Measurements from ENCODE around the gene IGSF3. TPM values are rescaled to one million over a fixed set of nuclear protein-coding genes. Genes with fewer than 3 reads are reported as not detected.

IGSF3 gene
- total RNA-seq, 1 experiment from 2014 or later = 32.4 TPM

DNA sequence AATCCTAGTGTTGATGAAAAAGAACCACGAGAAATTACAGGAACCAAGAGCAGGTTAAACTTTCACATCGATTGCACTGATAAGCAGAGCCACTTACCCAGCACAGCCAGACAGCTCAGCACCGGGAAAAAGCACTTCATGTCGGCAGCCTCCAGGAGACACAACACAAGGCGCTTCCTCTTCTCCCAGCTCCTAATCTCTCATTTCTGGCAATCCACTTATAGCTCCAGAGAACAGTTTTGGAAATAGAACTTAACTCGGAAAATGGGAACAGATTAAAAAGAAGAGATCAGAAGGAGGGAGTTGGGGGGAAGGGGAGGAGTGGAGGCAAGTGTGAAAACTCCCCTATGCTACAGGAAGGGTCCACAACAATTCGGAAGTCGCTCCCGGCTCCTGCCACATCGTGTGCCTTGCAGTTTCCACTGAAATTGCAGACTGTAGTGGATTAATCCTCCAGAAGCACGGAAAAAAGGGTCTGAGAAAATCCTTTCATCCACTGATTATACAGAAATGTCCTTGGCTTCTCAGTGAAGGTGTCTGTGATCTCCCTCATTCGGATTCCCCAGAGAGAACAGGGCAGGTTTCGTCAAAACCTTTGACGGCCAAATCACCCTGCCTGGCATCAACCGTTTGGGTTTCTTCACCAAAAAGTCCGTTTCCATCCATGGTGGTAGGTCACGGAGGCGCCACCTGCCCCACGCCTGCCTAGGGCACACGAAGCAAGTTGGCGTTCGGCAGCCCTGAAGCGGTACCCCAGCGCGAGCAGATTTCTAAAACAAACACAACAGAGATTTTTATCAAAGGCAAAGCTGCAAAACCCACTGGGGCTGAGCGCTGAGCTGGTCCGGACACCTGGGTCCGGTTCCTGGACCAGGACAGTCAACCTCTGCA is 1.1 kb downstream of the IGSF3 start (continued):
- TF ChIP-seq, protein P1, sequence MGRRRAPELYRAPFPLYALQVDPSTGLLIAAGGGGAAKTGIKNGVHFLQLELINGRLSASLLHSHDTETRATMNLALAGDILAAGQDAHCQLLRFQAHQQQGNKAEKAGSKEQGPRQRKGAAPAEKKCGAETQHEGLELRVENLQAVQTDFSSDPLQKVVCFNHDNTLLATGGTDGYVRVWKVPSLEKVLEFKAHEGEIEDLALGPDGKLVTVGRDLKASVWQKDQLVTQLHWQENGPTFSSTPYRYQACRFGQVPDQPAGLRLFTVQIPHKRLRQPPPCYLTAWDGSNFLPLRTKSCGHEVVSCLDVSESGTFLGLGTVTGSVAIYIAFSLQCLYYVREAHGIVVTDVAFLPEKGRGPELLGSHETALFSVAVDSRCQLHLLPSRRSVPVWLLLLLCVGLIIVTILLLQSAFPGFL (CRISPR knock-in tag; IDR thresholded peaks at IDR 0.05; ENCODE audit: borderline replicate concordance) = no peak
- TF ChIP-seq, protein P2, sequence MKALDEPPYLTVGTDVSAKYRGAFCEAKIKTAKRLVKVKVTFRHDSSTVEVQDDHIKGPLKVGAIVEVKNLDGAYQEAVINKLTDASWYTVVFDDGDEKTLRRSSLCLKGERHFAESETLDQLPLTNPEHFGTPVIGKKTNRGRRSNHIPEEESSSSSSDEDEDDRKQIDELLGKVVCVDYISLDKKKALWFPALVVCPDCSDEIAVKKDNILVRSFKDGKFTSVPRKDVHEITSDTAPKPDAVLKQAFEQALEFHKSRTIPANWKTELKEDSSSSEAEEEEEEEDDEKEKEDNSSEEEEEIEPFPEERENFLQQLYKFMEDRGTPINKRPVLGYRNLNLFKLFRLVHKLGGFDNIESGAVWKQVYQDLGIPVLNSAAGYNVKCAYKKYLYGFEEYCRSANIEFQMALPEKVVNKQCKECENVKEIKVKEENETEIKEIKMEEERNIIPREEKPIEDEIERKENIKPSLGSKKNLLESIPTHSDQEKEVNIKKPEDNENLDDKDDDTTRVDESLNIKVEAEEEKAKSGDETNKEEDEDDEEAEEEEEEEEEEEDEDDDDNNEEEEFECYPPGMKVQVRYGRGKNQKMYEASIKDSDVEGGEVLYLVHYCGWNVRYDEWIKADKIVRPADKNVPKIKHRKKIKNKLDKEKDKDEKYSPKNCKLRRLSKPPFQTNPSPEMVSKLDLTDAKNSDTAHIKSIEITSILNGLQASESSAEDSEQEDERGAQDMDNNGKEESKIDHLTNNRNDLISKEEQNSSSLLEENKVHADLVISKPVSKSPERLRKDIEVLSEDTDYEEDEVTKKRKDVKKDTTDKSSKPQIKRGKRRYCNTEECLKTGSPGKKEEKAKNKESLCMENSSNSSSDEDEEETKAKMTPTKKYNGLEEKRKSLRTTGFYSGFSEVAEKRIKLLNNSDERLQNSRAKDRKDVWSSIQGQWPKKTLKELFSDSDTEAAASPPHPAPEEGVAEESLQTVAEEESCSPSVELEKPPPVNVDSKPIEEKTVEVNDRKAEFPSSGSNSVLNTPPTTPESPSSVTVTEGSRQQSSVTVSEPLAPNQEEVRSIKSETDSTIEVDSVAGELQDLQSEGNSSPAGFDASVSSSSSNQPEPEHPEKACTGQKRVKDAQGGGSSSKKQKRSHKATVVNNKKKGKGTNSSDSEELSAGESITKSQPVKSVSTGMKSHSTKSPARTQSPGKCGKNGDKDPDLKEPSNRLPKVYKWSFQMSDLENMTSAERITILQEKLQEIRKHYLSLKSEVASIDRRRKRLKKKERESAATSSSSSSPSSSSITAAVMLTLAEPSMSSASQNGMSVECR (CRISPR knock-in tag; IDR thresholded peaks at IDR 0.05; ENCODE audit: borderline replicate concordance) = no peak
- no peak for TF ChIP-seq ESRRA (CRISPR knock-in tag; IDR thresholded peaks at IDR 0.05; ENCODE audit: borderline replicate concordance)
- TF ChIP-seq, protein P3, sequence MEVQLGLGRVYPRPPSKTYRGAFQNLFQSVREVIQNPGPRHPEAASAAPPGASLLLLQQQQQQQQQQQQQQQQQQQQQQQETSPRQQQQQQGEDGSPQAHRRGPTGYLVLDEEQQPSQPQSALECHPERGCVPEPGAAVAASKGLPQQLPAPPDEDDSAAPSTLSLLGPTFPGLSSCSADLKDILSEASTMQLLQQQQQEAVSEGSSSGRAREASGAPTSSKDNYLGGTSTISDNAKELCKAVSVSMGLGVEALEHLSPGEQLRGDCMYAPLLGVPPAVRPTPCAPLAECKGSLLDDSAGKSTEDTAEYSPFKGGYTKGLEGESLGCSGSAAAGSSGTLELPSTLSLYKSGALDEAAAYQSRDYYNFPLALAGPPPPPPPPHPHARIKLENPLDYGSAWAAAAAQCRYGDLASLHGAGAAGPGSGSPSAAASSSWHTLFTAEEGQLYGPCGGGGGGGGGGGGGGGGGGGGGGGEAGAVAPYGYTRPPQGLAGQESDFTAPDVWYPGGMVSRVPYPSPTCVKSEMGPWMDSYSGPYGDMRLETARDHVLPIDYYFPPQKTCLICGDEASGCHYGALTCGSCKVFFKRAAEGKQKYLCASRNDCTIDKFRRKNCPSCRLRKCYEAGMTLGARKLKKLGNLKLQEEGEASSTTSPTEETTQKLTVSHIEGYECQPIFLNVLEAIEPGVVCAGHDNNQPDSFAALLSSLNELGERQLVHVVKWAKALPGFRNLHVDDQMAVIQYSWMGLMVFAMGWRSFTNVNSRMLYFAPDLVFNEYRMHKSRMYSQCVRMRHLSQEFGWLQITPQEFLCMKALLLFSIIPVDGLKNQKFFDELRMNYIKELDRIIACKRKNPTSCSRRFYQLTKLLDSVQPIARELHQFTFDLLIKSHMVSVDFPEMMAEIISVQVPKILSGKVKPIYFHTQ (CRISPR knock-in tag; IDR thresholded peaks at IDR 0.05) = no peak
- TF ChIP-seq ZNF396 (CRISPR knock-in tag; IDR thresholded peaks at IDR 0.05; ENCODE audit: borderline replicate concordance) = no peak
- no peak for TF ChIP-seq NFYB (CRISPR knock-in tag; conservative IDR thresholded peaks at IDR 0.05; ENCODE audit: low read depth)

DNA sequence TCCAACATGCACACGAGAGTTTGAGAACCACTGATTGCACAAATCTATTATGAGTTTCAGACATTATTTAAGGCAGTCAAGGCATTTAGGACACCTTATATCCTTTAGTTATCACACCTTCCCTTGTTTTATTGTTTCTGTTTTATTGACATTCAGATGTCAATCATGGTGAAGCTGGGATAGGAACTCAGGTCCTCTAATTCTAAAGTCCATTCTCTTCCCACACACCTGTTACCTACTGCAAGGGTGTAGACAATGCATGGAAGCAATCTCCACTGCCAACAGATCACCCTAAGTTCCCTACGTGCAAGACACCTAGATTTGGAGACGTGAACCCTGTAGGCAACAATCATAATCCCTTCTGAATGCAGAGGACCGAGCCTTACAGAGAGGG is 2.6 kb downstream of the IGSF3 start:
- H3K27ac Mint-ChIP-seq = no peak overlapping the region
- TF ChIP-seq ELF4 (CRISPR knock-in tag; IDR thresholded peaks at IDR 0.05; ENCODE audit: low read depth) (no peak), JUN (CRISPR knock-in tag; IDR thresholded peaks at IDR 0.05) (no peak), SP1 (CRISPR knock-in tag; conservative IDR thresholded peaks at IDR 0.05) (no peak)
- TF ChIP-seq, protein P4, sequence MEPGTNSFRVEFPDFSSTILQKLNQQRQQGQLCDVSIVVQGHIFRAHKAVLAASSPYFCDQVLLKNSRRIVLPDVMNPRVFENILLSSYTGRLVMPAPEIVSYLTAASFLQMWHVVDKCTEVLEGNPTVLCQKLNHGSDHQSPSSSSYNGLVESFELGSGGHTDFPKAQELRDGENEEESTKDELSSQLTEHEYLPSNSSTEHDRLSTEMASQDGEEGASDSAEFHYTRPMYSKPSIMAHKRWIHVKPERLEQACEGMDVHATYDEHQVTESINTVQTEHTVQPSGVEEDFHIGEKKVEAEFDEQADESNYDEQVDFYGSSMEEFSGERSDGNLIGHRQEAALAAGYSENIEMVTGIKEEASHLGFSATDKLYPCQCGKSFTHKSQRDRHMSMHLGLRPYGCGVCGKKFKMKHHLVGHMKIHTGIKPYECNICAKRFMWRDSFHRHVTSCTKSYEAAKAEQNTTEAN (CRISPR knock-in tag; IDR thresholded peaks at IDR 0.05) = no peak
- TF ChIP-seq, protein P5, sequence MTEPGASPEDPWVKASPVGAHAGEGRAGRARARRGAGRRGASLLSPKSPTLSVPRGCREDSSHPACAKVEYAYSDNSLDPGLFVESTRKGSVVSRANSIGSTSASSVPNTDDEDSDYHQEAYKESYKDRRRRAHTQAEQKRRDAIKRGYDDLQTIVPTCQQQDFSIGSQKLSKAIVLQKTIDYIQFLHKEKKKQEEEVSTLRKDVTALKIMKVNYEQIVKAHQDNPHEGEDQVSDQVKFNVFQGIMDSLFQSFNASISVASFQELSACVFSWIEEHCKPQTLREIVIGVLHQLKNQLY (CRISPR knock-in tag; IDR thresholded peaks at IDR 0.05) = no peak
- TF ChIP-seq, protein P6, sequence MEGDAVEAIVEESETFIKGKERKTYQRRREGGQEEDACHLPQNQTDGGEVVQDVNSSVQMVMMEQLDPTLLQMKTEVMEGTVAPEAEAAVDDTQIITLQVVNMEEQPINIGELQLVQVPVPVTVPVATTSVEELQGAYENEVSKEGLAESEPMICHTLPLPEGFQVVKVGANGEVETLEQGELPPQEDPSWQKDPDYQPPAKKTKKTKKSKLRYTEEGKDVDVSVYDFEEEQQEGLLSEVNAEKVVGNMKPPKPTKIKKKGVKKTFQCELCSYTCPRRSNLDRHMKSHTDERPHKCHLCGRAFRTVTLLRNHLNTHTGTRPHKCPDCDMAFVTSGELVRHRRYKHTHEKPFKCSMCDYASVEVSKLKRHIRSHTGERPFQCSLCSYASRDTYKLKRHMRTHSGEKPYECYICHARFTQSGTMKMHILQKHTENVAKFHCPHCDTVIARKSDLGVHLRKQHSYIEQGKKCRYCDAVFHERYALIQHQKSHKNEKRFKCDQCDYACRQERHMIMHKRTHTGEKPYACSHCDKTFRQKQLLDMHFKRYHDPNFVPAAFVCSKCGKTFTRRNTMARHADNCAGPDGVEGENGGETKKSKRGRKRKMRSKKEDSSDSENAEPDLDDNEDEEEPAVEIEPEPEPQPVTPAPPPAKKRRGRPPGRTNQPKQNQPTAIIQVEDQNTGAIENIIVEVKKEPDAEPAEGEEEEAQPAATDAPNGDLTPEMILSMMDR (IDR thresholded peaks at IDR 0.05) = no peak
- ATAC-seq = no peak
- H3K9me3 Mint-ChIP-seq = no peaks in the 10 kb centered on the region
- H3K36me3 Mint-ChIP-seq = peaks cover 6% of the 10 kb centered on the region; the same call in 1 of the 2 replicates
- peaks cover 36% of the 10 kb centered on the region for H3K4me1 Mint-ChIP-seq
- H3K4me3 Mint-ChIP-seq = peak overlapping the region; percentile 10; the same call in 1 of the 2 replicates
- peaks cover 23% of the 10 kb centered on the region for H3K27me3 Mint-ChIP-seq (ENCODE audit: low read depth)
- no peak for DNase-seq (ENCODE audit: low spot score)
- ChIA-PET POLR2A (no interaction called here), CTCF (no interaction called here)

All from WTC11 (cell line).